Measurements from ENCODE around the gene TMOD2. TPM values are rescaled to one million over a fixed set of nuclear protein-coding genes. Genes with fewer than 3 reads are reported as not detected.

TMOD2 gene
- total RNA-seq, 1 experiment from 2014 or later = 3.0 TPM

DNA sequence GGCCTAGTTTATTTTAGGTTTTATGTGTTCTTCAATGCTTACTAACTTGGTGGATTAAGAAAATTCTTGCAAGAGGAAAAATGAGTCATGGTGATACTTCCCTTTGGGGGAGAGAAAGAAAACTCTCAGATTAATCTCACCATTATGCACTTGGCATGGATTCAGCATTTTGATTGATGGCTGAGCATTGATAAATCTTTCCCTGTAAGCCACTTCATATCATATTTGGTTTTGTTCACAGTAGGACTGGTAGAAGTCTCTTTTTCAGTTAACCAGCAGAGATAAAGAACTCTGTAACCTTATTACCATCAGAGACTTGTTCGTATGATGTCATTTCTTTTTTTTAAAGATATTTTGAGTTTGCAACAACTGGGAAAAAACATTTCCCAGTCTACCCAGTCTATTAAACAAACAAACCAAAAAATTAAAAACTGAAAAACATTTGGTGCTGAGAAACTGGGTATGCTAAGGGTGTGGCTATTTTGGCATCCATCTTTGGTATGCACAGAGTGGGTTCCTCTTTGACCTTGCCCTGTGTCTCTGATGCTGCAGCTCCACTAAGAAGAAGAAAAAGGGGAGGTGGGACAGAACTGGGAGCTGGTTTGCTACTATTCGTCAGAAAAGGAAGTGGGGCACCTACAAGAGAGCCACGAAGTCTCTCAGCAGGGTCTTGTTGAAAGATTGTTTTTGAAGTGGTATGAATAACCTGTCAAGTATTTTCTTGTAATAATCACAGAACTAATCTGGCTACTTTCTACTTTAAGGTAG lies 95.2 kb downstream of the TMOD2 start:
- H3T11ph ChIP-seq (ENCODE audit: low read length) = no peak overlapping the region
- no peak overlapping the region for H3K4ac ChIP-seq (ENCODE audit: low read depth, low read length)
- no peak overlapping the region for H2AFZ ChIP-seq (ENCODE audit: low read length)
- no peak for DNase-seq
- H3K27me3 ChIP-seq (ENCODE audit: insufficient read depth, low read length) = no peaks in the 10 kb centered on the region
- no peak overlapping the region for H4K8ac ChIP-seq (replicated peaks; ENCODE audit: insufficient read length, low read depth, low read length)
- Mint-ChIP-seq H3K36me3 (ENCODE audit: insufficient read depth in 1 of 3, low read depth in 3 of 3) (no peaks in the 10 kb centered on the region), H3K27me3 (ENCODE audit: low read depth) (no peaks in the 10 kb centered on the region), H3K27ac (no peak overlapping the region; a peak in 1 of 7 replicates), H3K9me3 (no peaks in the 10 kb centered on the region), H3K4me3 (no peak overlapping the region), H3K4me1 (peaks cover 29 to 30% of the 10 kb centered on the region in 2 experiments)
- no peak overlapping the region for H3K27ac ChIP-seq (ENCODE audit: insufficient read length, low read depth, low read length)
- H4K5ac ChIP-seq (ENCODE audit: insufficient read length, low read depth, low read length) = no peak overlapping the region
- TF ChIP-seq, protein P1, sequence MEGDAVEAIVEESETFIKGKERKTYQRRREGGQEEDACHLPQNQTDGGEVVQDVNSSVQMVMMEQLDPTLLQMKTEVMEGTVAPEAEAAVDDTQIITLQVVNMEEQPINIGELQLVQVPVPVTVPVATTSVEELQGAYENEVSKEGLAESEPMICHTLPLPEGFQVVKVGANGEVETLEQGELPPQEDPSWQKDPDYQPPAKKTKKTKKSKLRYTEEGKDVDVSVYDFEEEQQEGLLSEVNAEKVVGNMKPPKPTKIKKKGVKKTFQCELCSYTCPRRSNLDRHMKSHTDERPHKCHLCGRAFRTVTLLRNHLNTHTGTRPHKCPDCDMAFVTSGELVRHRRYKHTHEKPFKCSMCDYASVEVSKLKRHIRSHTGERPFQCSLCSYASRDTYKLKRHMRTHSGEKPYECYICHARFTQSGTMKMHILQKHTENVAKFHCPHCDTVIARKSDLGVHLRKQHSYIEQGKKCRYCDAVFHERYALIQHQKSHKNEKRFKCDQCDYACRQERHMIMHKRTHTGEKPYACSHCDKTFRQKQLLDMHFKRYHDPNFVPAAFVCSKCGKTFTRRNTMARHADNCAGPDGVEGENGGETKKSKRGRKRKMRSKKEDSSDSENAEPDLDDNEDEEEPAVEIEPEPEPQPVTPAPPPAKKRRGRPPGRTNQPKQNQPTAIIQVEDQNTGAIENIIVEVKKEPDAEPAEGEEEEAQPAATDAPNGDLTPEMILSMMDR (conservative IDR thresholded peaks at IDR 0.05) = no peak
- H3K56ac ChIP-seq (ENCODE audit: insufficient read length, low read depth, low read length) = no peak overlapping the region
- no peak overlapping the region for H2BK5ac ChIP-seq (ENCODE audit: insufficient read length, low read length)
- H2BK15ac ChIP-seq (ENCODE audit: low read depth, low read length) = no peak overlapping the region
- no peak overlapping the region for H2BK20ac ChIP-seq (ENCODE audit: low read depth, low read length, poor library complexity, severe bottlenecking)
- no peak overlapping the region for H2BK12ac ChIP-seq (ENCODE audit: insufficient read length, low read depth, low read length)
- WGBS (ENCODE audit: extremely low coverage, insufficient read length, low lambda C conversion rate) = no CpG with 5 or more reads among the region's 3 CpGs
- H3K9ac ChIP-seq (ENCODE audit: extremely low read depth, insufficient read length, low read length) = no peak overlapping the region
- H2BK120ac ChIP-seq (ENCODE audit: low read depth, low read length, poor library complexity, severe bottlenecking) = no peak overlapping the region
- no peak overlapping the region for H3K4me2 ChIP-seq (ENCODE audit: insufficient read depth, insufficient read length, low read length)
- H3K9me3 ChIP-seq (ENCODE audit: control insufficient read depth, low read depth, low read length) = no peaks in the 10 kb centered on the region
- no peak overlapping the region for H2AK5ac ChIP-seq (ENCODE audit: insufficient read length, low read length)
- no peak overlapping the region for H3K18ac ChIP-seq (ENCODE audit: insufficient read length, low read depth, low read length)
- H3K79me1 ChIP-seq (ENCODE audit: insufficient read depth, low read depth, low read length, poor library complexity, severe bottlenecking) = peaks cover 3% of the 10 kb centered on the region
- H4K20me1 ChIP-seq (ENCODE audit: control insufficient read depth, insufficient read depth, insufficient read length) = no peaks in the 10 kb centered on the region
- H3K23me2 ChIP-seq (ENCODE audit: insufficient read length, low read depth, low read length, poor library complexity, severe bottlenecking) = no peaks in the 10 kb centered on the region
- H3K4me1 ChIP-seq (ENCODE audit: insufficient read depth, low read length) = peaks cover 5% of the 10 kb centered on the region; the same call in 1 of the 2 replicates
- H4K91ac ChIP-seq (ENCODE audit: insufficient read length, low read depth, low read length) = no peak overlapping the region
- no peak overlapping the region for H3K23ac ChIP-seq (ENCODE audit: insufficient read length, low read depth, low read length)
- H3K14ac ChIP-seq (ENCODE audit: insufficient read depth, low read length) = no peak overlapping the region
- H3K79me2 ChIP-seq (ENCODE audit: insufficient read depth, low read length) = peaks cover 2% of the 10 kb centered on the region; the same call in 1 of the 2 replicates
